ENCODE measurements around the gene TNP2.

Gene TNP2

GRCh38 chr16:11276896-11277593, 7.9 kb upstream of the TNP2 start:
- DNase-seq = no peak

- DNase-seq = no peak
Observed at GRCh38 chr16:11276143-11276895, 7.2 kb upstream of the TNP2 start, which contains the start of gene PRM2. TSS of gene PRM2 (minus strand) at chr16:11276480. CDS start at chr16:11276370, 110 bp downstream.

- no peak for DNase-seq
Observed at GRCh38 chr16:11274964-11275363, 5.8 kb upstream of the TNP2 start.

- no peak for DNase-seq
Observed at GRCh38 chr16:11273721-11274324, 4.7 kb upstream of the TNP2 start.

- no peak for DNase-seq
Observed at GRCh38 chr16:11272921-11273720, 4.0 kb upstream of the TNP2 start, which contains the start of gene PRM3. TSS of gene PRM3 (minus strand) at chr16:11273629. CDS start at chr16:11273595, 34 bp downstream.

- DNase-seq = no peak
Observed at GRCh38 chr16:11272484-11272883, 3.4 kb upstream of the TNP2 start.

GRCh38 chr16:11271610-11272009, 2.5 kb upstream of the TNP2 start:
- no peak for DNase-seq

GRCh38 chr16:11270602-11271162, 1.6 kb upstream of the TNP2 start:
- no peak for DNase-seq

- DNase-seq = no peak
Observed at GRCh38 chr16:11265124-11265523, 4.0 kb downstream of the TNP2 start.

- DNase-seq = no peak
Observed at GRCh38 chr16:11264155-11264832, 4.8 kb downstream of the TNP2 start.

GRCh38 chr16:11263737-11264136, 5.4 kb downstream of the TNP2 start:
- no peak for DNase-seq

GRCh38 chr16:11262915-11263314, 6.2 kb downstream of the TNP2 start:
- no peak for DNase-seq

- no peak for DNase-seq
Observed at GRCh38 chr16:11260596-11260966, 8.5 kb downstream of the TNP2 start.

- DNase-seq = no peak
Observed at GRCh38 chr16:11259655-11260595, 9.2 kb downstream of the TNP2 start.

GRCh38 chr16:11258553-11259492, 10.3 kb downstream of the TNP2 start:
- no peak for DNase-seq

GRCh38 chr16:11257131-11257938, 11.8 kb downstream of the TNP2 start:
- DNase-seq = peak; percentile 56

GRCh38 chr16:11256661-11257130, 12.4 kb downstream of the TNP2 start:
- DNase-seq = no peak

Measured in NCI-H510A treated with DMSO at 0.1 percent for 48 hours (cell line).